HEK293 (cell line): Measurements from ENCODE around the gene FAM149B1.

Experiments used
- CTCF ChIP-seq: fragments of 450-650 bp; formaldehyde crosslinking; IDR thresholded peaks from 2 replicates; pipeline ENCODE4 v1.5.1; 2016; ENCODE audit warnings: missing biosample characterization, missing genetic modification characterization
- GLI4 ChIP-seq: fragments of 450-650 bp; formaldehyde crosslinking; IDR thresholded peaks from 2 replicates; pipeline ENCODE4 v1.5.1; 2016; ENCODE audit warnings: missing biosample characterization, missing genetic modification characterization
- IKZF3 ChIP-seq: fragments of 450-650 bp; IDR thresholded peaks from 2 replicates; pipeline ENCODE4 v1.5.0; 2018; ENCODE audit warnings: missing biosample characterization, mild to moderate bottlenecking, missing genetic modification characterization, moderate library complexity
- ZBTB49 ChIP-seq: fragments of 450-650 bp; formaldehyde crosslinking; IDR thresholded peaks from 2 replicates; pipeline ENCODE4 v1.5.1; 2016; ENCODE audit warnings: missing biosample characterization, missing genetic modification characterization, low read depth
- ZNF138 ChIP-seq: fragments of 450-650 bp; formaldehyde crosslinking; IDR thresholded peaks from 2 replicates; pipeline ENCODE4 v1.5.1; 2016; ENCODE audit warnings: missing biosample characterization, missing genetic modification characterization, borderline replicate concordance
- ZNF24 ChIP-seq: fragments of 450-650 bp; formaldehyde crosslinking; IDR thresholded peaks from 2 replicates; pipeline ENCODE4 v1.5.1; 2016; ENCODE audit warnings: missing biosample characterization, missing genetic modification characterization
- ZNF335 ChIP-seq: fragments of 450-650 bp; formaldehyde crosslinking; conservative IDR thresholded peaks from 2 replicates; pipeline ENCODE4 v1.5.1; 2016; ENCODE audit warnings: missing biosample characterization, missing genetic modification characterization
- ZNF433 ChIP-seq: fragments of 450-650 bp; formaldehyde crosslinking; IDR thresholded peaks from 2 replicates; pipeline ENCODE4 v1.5.1; 2016; ENCODE audit warnings: missing biosample characterization, missing genetic modification characterization, low read depth
- ZNF530 ChIP-seq: fragments of 450-650 bp; formaldehyde crosslinking; IDR thresholded peaks from 2 replicates; pipeline ENCODE4 v1.5.1; 2016; ENCODE audit warnings: low read depth, missing biosample characterization, missing genetic modification characterization
- ZNF549 ChIP-seq: fragments of 450-650 bp; IDR thresholded peaks from 2 replicates; pipeline ENCODE4 v1.5.1; 2018; ENCODE audit warnings: missing biosample characterization, missing genetic modification characterization, mild to moderate bottlenecking, inconsistent platforms, moderate library complexity
- ZNF701 ChIP-seq: fragments of 450-650 bp; formaldehyde crosslinking; IDR thresholded peaks from 2 replicates; pipeline ENCODE4 v1.5.1; 2016; ENCODE audit warnings: missing biosample characterization, missing genetic modification characterization
- ZNF768 ChIP-seq: fragments of 450-650 bp; formaldehyde crosslinking; IDR thresholded peaks from 2 replicates; pipeline ENCODE4 v1.5.1; 2018; ENCODE audit warnings: missing biosample characterization, mild to moderate bottlenecking, missing genetic modification characterization
- ZNF776 ChIP-seq: fragments of 450-650 bp; formaldehyde crosslinking; IDR thresholded peaks from 2 replicates; pipeline ENCODE4 v1.5.0; 2017; ENCODE audit warnings: missing biosample characterization, missing genetic modification characterization, borderline replicate concordance
- ZNF791 ChIP-seq: fragments of 450-650 bp; formaldehyde crosslinking; IDR thresholded peaks from 2 replicates; pipeline ENCODE4 v1.5.1; 2016; ENCODE audit warnings: missing biosample characterization, missing genetic modification characterization

- no peak for TF ChIP-seq CTCF (tag by site-specific recombination)
- no peak for TF ChIP-seq ZNF335 (tag by site-specific recombination)
- TF ChIP-seq ZNF530 = no peak
- TF ChIP-seq ZNF776 (tag by site-specific recombination) = no peak
- TF ChIP-seq GLI4 (tag by site-specific recombination) = no peak
- no peak for TF ChIP-seq ZNF24 (tag by site-specific recombination)
- TF ChIP-seq ZNF138 (tag by site-specific recombination) = no peak
- TF ChIP-seq IKZF3 (tag by site-specific recombination) = no peak
- no peak for TF ChIP-seq ZNF433 (tag by site-specific recombination)
- TF ChIP-seq ZNF768 = no peak
- TF ChIP-seq ZBTB49 (tag by site-specific recombination) = no peak
- no peak for TF ChIP-seq ZNF791
- TF ChIP-seq ZNF549 = no peak
- TF ChIP-seq ZNF701 (tag by site-specific recombination) = no peak
These were observed 22.3 kb downstream of the FAM149B1 start for GRCh38 chr10:73190188-73190587.
